Progenitor cell of endocrine pancreas (in vitro differentiated cells): Measurements from ENCODE around the gene FAM50B. TPM values are rescaled to one million over a fixed set of nuclear protein-coding genes. Genes with fewer than 3 reads are reported as not detected.
A peak's percentile ranks its signal among the peaks of the same experiment; 100 is the strongest.

Source experiments
- DNase-seq: peaks from one replicate; pipeline ENCODE4 v3.0.0; 2021; ENCODE audit warnings: low spot score; ENCODE audit not compliant: unreplicated experiment
- H3K27ac Mint-ChIP-seq: 2 replicates; pipeline ENCODE4 v1.8.0; 2021; ENCODE audit warnings: mild to moderate bottlenecking, moderate library complexity, mixed read lengths
- H3K27me3 Mint-ChIP-seq: 2 replicates; pipeline ENCODE4 v1.8.0; 2021; ENCODE audit warnings: mixed read lengths
- H3K36me3 Mint-ChIP-seq: 2 replicates; pipeline ENCODE4 v1.8.0; 2022; ENCODE audit warnings: mixed read lengths; ENCODE audit not compliant: insufficient read depth
- H3K4me1 Mint-ChIP-seq: 2 replicates; pipeline ENCODE4 v1.8.0; 2021; ENCODE audit warnings: low read depth, mixed read lengths
- H3K4me3 Mint-ChIP-seq: 2 replicates; pipeline ENCODE4 v1.8.0; 2021; ENCODE audit warnings: low read depth, mild to moderate bottlenecking, moderate library complexity, mixed read lengths
- H3K9me3 Mint-ChIP-seq: 2 replicates; pipeline ENCODE4 v1.8.0; 2021; ENCODE audit warnings: low read depth, mixed read lengths
- total RNA-seq: library from RNA; stranded (reverse); gene quantifications from 2 replicates; pipeline ENCODE4 v1.2.1, GENCODE V29; 2021
- TF ChIP-seq, protein P1 (sequence below): fragments of 200-600 bp; sonication (generic); IDR thresholded peaks from one replicate; pipeline ENCODE4 v1.5.0; 2021; ENCODE audit warnings: antibody characterized with exemption, mild to moderate bottlenecking; ENCODE audit not compliant: unreplicated experiment

Gene FAM50B
- total RNA-seq, 1 donor from 2014 or later = 2.8 TPM

GRCh38 chr6:3820563-3820962 lies 28.6 kb upstream of the FAM50B start:
- no peak for DNase-seq
- H3K27me3 Mint-ChIP-seq = peaks cover 3% of the 10 kb centered on the region
- peaks cover 12% of the 10 kb centered on the region for H3K4me1 Mint-ChIP-seq
- no peaks in the 10 kb centered on the region for H3K9me3 Mint-ChIP-seq
- TF ChIP-seq, protein P1, sequence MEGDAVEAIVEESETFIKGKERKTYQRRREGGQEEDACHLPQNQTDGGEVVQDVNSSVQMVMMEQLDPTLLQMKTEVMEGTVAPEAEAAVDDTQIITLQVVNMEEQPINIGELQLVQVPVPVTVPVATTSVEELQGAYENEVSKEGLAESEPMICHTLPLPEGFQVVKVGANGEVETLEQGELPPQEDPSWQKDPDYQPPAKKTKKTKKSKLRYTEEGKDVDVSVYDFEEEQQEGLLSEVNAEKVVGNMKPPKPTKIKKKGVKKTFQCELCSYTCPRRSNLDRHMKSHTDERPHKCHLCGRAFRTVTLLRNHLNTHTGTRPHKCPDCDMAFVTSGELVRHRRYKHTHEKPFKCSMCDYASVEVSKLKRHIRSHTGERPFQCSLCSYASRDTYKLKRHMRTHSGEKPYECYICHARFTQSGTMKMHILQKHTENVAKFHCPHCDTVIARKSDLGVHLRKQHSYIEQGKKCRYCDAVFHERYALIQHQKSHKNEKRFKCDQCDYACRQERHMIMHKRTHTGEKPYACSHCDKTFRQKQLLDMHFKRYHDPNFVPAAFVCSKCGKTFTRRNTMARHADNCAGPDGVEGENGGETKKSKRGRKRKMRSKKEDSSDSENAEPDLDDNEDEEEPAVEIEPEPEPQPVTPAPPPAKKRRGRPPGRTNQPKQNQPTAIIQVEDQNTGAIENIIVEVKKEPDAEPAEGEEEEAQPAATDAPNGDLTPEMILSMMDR = no peak
- H3K27ac Mint-ChIP-seq = no peak overlapping the region
- no peaks in the 10 kb centered on the region for H3K36me3 Mint-ChIP-seq
- no peak overlapping the region for H3K4me3 Mint-ChIP-seq

DNA sequence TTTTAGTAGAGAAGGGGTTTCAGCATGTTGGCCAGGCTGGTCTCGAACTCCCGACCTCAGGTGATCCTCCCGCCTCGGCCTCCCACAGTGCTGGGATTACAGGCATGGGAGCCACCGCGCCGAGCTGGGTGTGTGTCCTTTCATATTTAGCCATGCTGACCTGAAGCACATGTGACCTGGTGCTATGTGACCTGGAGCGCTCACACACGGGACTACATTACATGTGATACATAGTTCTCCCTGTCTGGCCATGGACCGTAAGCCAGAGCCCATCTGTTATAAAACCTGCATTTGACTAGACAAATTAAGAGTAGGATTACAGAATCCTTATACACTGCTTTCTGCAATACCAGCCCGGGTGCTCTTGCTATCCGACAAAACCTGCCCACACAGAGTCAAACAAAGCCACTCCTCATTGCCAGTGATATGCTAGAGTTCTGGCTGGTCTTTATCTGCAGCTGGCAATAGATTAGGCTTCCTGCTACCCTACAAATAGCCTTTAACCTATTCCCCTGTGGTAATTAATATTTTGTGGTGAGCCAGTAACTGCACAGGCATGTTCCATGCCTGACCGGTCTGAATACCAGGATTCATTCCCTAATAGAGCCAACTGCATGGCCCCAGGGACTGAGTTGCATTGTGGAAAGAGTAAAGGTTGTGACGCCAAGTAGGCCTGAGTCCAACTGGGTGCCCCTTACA lies 26.3 kb upstream of the FAM50B start:
- TF ChIP-seq, protein P1 = no peak
- Mint-ChIP-seq H3K4me3 (no peak overlapping the region), H3K36me3 (no peaks in the 10 kb centered on the region), H3K27ac (peak overlapping the region; percentile 21), H3K27me3 (peaks cover 3% of the 10 kb centered on the region), H3K9me3 (no peaks in the 10 kb centered on the region), H3K4me1 (peaks cover 18% of the 10 kb centered on the region)
- DNase-seq = no peak

DNA sequence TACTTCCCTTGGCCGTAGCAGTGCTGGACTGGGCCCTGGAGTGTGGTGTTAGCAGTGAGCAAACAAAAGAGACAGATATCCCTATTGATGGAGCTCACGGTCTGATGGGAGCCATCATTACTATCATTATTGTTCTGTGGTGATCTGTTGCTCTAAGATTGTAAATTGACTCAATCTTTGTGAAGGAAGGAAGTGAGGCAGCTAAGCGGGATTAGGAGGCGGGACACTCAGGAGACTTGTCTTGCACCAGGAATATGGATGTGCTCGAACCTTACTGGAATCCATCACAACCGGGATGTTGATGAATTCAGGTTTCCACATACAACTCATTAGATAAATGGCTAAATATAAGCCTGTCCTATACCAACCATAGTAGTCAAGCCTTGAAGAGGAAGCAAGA lies 25.5 kb upstream of the FAM50B start:
- Mint-ChIP-seq H3K27ac (peak overlapping the region; percentile 25), H3K27me3 (peaks cover 3% of the 10 kb centered on the region), H3K4me1 (peaks cover 18% of the 10 kb centered on the region), H3K9me3 (no peaks in the 10 kb centered on the region), H3K36me3 (no peaks in the 10 kb centered on the region), H3K4me3 (no peak overlapping the region)
- TF ChIP-seq, protein P1 = no peak
- DNase-seq = no peak

DNA sequence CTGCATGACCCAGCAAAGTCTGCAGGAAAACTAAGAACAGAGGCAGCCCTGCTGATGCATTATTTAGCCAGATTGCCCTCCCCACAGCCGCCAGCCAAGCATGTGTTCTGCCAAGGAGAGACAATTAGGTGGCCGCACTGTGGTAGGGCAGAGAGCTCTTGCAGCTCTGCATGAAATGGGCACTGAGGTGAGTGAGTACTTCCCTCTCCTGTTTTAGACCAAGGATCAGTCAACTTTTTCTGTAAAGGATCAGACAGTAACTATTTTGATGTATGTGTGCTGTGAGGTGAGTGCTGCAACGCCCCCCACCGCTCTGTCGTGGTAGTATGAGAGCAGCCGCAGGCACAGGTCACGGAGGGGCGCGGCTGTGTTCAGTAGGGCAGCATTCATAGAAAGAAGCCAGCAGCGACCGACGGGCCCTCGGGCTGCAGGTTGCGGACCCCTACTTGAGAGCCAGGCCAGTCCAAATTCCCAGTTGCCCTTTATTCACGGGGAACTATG lies 23.8 kb upstream of the FAM50B start:
- H3K9me3 Mint-ChIP-seq = no peaks in the 10 kb centered on the region
- peaks cover 3% of the 10 kb centered on the region for H3K27me3 Mint-ChIP-seq
- no peak for DNase-seq
- H3K27ac Mint-ChIP-seq = no peak overlapping the region
- TF ChIP-seq, protein P1 = peak; percentile 10
- no peaks in the 10 kb centered on the region for H3K36me3 Mint-ChIP-seq
- peaks cover 18% of the 10 kb centered on the region for H3K4me1 Mint-ChIP-seq
- no peak overlapping the region for H3K4me3 Mint-ChIP-seq

- TF ChIP-seq, protein P1 = no peak
- DNase-seq = no peak
- Mint-ChIP-seq H3K36me3 (no peaks in the 10 kb centered on the region), H3K27me3 (peaks cover 3% of the 10 kb centered on the region), H3K27ac (peak overlapping the region; percentile 69), H3K4me1 (peaks cover 18% of the 10 kb centered on the region), H3K4me3 (no peak overlapping the region), H3K9me3 (no peaks in the 10 kb centered on the region)
Measured at GRCh38 chr6:3825851-3826581, 23.2 kb upstream of the FAM50B start.
